Measurements from ENCODE around the gene SLC9C1.
A peak's percentile ranks its signal among the peaks of the same experiment; 100 is the strongest.

Gene SLC9C1

DNA sequence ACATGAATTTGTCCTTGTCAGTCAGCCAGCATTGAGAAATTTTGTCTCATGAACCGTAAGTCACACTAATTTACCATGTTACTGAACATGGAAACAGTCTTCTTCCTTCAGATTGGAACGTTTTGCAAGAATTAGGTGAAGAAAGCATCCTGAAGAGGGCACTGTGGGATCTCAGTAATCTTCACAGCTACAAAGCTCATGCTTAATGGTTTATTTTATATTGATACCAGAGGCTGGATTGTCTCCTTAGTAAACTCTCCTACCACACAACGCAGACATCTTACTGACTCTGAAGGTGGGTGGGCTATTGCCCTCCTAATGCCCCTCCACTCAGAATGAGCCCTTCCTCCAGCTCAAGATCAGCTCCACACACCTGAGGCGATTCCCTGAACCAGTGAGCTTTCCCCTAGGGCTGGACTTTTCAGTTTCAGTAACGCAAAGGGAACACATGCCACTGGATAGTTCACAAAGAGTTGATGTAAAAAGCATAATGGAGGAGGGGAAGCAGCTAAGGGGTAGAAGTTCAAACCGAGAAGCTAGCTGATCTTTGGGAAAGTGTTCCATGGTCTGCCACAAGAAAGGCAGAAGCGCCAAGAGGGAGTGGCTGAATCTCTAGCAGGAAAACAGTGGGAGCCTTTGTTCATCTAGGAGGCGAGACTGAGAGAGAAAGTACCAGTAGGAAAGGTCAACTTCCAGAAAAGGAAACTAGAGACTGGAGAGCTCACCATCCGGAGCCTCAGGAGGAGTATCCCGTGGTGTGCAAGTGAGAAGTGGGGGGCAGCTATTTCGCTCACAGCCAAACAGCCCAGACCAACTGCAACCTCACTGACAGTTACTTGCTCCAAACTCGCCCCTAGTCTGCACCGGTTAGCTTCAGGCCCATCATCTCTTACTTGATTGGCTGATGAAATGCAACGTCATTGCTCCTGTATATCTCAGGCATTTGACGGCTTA lies at the start of gene SLC9C1:
Gene SLC9C1 (minus strand): TSS at position 849 of the 954 bp plus-strand sequence. CDS start 7,425 bp downstream, outside the sequence.
- DNase-seq: peak; percentile 11

DNA sequence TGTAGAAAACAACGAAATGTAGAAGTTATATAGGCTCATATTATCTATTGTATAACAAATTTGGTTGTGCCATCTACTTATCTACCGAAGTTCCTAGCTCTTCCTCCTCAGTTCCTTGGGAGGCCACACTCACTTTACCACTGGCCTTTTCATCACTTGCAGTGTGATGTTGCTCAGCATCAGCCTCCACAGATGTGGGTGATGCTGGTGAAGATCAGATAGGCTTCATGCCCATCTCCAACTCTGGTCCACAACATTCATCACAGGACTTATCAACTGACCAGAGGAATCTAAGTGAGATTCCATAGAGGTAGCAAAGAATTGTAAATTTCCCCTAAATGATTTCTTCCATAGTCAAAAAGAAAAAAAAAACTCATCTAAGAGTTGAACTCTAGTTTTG lies 47.4 kb upstream of the SLC9C1 start:
- no peak for DNase-seq

DNA sequence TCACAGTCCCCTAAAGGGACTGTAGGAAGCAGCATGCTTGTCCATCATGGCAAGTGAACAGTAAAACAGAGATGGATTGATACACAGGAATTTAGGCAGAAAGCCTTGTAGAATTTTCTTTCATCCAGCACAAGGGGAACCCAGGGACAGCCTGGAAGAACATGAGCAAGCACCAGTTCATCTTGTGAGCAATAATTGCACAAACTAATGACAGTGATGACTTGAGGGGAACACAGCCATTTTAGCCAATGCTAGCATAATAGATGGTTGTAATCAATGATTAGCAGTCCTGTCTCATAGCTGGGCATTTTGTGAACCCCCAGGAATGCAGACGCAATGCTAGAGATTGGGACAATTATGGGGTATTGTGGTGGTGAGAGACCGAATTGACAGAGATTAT lies 45.6 kb upstream of the SLC9C1 start:
- DNase-seq: no peak

DNA sequence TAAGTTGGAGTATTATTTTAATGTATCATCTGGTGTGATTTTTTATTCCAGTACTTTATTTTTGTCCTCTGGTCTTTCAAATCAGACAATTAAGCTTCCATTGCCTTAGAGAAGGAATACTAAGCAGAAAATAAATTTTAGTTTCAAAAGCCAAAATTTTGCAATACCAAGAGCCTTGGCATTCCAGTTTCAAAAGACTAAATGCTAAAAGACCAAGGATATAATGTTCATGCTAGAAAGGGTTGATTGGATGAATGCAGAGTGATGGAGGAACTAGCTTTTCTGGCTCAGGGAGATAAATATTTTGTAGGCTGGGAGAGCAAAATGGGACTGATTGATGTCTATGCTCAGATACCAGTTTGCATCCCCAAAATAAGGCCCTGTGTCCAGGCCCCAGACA lies 45.1 kb upstream of the SLC9C1 start:
- DNase-seq: no peak

DNA sequence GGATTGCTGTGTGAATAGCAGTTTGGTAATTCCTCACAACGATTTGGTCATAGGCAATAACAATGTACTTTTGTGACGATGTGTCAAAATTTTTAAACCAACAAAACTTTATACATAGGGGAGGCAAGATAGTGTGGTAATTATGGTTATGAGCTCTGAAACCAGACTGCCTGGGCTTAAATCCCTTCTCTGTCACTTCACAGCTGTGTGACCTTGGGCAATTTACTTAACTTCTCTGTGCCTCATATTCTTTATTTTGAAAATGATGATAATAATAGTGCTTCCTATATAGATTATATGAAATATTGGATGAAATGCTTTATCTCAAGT lies 44.7 kb upstream of the SLC9C1 start:
- no peak for DNase-seq

DNA sequence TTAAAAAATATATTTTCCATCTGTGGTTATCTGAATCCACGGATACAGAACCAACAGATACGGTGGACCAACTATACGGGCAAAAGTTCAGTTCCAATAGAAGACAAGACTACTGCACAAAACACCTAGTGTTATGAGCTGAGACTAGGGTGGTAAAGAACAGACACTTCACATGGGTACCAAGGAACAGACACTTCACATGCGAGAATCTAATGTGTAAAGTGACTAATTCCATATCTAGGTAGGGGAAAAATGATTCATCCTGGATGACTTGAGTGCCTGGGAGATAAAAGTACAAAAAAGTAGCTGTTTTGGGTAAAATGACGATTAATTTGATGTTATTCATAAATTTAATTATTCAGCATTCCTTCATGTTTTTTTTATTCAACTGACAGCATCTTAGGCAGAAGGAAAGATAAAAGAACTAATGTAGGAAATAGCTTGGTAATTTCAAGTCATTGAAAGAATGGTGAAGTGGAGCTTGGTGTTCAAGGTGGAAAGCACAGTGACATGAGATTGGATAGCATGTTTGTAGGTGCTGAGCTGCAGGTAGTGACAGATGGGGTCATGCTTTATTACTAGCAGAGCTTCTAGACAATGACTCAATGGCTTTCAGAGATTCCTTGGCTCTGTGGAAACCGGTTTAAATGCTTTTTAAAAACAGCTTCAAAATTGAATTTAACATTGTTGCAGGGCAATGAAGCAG lies 44.2 kb upstream of the SLC9C1 start:
- no peak for DNase-seq

DNA sequence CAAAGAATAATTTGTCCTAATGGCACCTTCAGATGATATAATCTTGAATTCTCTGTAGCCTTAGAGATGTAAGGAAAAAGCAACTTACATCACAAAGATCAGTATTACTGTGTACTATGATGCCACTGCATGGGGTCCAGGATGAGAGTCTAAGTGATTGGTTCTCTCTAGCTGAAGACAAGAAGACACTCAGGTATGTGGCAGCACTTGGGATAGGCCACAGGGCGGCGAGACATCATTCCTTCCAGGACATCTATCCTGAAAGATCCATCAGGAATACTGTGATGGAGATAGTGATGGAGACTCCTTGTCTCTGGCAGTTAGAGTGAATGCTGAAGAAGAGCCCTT lies 41.4 kb upstream of the SLC9C1 start:
- DNase-seq: no peak

DNA sequence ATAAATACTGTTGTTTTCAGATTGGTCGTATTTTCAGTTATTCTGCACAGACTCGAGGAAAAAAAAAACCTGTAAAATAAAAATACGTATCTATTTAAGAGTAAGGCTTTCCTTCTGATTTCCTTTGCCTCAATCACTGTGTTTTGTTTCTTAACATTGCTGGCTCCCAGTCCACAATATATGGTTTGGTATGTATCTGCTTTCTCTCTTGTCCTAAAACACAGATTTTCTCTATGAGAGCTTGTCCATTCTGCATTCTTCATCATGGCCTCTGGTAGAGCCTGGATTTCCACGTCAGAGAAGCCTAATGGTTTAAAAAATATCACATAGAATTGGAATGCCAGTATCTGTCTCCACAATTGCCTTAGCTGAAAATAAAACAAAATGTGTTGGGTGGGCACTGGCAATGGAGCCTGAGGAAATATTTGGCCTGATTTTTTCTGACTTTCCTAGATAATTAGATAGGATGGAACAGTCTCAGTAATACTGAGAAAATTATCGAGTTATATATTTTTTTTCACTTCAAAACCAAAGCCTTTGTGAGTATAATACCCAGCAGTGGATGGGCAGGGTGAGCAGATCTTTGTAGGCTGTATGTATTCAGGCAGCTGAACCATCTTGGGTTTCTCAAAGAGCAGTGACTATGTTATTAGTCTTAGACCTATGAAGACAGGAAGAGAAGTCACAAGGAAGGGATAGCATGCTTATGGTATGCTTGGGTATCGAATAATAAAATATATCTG lies 40.8 kb upstream of the SLC9C1 start:
- no peak for DNase-seq

DNA sequence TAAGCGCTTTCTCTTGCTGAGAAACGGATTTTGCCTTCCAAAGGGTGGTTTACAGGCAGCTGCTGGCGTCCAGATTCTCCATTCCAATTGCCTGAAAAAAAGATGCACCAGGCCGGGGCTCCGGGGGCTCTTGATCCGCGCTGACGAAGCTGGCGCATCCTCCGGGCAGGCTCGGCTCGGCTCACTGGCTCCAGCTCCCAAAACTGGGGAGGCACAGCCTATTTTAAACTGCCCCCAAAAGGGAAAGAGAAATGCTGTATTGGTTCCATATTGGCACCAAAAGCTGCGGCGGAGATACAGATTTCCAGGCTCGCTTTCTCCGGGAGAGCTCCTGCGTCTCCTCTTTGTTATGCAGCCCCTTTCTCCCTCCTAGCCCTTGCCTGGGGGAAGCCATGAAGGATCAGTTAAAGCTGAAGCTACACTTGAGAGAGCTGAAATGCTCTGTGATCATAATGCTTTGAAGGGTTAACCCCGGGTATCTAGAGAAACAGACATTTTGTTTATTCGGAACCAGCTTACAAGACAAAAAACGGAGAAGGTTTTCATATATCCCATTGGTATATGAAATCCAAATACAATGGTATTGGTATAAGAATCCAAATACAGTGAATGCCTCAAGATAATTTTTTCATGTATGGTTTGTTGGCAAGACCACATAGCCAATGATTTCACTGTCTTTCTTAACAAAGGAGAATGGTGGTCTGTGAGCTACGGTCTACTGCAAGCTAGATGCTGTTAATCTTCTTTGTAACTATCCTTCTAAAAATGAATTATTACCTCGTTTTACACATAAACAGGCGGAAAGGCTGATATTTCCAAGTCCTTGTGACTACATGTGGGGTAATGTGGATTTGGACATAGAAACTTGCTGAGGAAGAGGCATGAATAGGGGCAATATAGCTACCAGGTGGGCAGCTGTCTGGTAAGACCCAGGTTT lies 39.6 kb upstream of the SLC9C1 start:
- no peak for DNase-seq

DNA sequence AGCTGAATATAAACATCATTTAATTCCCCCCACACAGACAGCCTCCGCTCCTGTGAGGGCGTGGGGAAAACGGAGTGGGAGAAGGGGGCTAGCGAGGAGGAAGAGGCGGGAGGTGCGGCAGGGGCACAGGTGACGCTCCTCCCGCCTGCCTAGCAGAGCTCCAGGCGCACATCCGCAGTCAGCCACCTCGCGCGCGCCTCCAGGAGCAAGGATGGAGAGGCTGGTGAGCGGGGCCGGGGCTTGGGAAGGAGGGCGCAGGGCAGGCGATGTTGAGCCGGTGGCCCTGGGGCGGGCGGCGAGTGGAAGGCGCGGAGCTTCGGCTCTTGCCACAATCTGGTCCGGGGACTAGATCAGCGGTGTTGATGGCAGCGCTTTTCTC lies 39.0 kb upstream of the SLC9C1 start, which contains the start of gene CD200:
Gene CD200 (plus strand): TSS at position 155 of the 379 bp plus-strand sequence. CDS start 57 bp downstream, at position 212.
- no peak for DNase-seq

DNA sequence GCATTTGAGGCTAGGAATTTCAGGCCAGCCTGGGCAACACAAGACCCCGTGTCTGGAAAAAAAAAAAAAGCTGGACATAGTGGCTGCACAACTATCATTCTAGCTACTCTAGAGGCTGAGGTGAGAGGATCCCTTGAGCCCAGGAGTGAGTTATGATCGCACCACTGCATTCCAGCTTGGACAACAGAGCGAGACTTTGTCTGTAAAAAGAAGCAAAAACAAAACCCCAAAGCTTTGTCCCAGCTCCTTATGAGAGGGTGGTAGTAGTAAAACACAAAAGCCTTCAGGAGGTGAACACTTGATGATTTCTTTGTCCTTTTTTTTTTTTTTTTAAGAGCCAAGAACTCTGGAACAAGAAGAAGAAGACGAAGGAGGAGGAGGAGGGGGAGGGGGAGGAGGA lies 37.8 kb upstream of the SLC9C1 start:
- DNase-seq: no peak

DNA sequence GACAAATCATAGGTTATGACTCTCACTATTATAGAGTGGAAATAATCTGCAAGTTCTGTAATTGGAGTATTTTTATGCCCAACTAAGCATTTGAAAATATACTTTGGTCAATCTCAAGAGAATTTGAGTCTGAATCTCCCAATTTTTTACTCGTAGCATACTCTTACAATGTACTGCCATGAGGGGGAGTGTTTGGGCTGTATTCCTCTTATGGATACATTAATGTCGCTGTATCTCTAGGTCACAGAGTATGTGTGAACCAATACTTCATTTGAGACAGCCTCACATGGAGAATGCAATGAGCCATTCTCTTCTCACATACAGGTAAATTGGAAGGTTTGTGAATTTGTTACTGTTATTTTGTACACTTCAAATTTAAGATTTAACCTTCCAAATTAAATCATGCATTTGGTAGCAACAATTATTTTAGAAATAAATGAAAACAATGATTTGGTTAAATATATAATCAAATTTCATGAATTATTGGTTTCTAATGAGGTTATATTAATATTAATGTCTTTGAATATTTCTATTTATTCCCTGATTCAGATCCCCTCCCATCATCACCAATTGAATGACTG lies 33.4 kb upstream of the SLC9C1 start:
- DNase-seq: no peak

DNA sequence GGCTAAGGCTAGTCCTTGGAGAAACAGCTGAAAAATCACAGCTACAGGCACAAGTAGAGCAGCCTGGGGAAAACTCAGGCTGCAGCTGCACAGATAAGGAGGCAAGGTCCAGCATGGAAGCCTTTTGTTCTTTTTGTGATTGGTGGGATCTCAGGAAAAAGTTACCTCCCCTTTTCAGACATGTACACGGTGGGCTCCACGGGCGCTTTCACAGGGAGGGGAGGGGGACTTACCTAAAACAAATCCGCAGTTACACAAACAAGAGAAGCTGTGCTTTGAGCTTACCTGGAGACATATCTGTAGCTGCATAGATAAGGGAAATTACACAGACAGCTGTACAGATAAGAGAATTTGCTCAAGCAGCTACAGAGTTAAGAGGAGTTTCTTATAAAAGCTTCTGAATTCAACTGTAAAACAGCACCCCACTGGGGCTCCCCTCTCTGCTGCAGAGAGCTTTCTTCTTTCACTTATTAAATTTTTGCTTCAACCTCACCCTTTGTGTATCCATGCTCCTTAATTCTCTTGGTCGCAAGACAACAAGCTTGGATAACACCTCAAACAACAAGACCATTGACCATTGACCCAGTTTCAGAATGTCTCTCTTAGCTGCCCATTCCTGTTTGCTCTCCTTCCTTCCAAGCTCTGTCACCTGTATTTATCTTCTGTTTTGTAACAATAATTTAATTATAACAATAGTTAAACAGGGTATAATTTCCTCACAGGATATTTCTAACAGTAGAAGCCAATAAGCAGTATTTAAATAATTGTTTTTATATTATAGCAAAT lies 28.0 kb upstream of the SLC9C1 start:
- no peak for DNase-seq

DNA sequence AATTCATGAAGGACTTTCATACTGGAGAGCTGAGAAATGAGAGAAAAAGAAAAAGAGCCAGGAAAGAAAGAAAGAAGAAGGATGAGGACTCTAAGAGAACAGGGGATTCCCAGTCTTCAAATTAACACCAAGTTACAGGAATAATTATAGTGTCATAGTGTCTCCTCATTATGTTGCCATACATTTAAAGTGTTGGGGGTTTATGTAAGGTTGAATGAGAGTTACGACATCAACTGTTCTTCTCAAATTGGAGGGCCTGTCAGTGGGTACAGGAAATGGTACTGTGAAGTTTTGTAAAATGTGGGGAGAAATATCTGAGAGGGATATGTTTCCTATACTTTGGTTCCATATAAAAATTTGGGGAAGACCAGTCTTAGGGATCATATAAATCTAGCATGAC lies 26.7 kb upstream of the SLC9C1 start:
- DNase-seq: no peak

DNA sequence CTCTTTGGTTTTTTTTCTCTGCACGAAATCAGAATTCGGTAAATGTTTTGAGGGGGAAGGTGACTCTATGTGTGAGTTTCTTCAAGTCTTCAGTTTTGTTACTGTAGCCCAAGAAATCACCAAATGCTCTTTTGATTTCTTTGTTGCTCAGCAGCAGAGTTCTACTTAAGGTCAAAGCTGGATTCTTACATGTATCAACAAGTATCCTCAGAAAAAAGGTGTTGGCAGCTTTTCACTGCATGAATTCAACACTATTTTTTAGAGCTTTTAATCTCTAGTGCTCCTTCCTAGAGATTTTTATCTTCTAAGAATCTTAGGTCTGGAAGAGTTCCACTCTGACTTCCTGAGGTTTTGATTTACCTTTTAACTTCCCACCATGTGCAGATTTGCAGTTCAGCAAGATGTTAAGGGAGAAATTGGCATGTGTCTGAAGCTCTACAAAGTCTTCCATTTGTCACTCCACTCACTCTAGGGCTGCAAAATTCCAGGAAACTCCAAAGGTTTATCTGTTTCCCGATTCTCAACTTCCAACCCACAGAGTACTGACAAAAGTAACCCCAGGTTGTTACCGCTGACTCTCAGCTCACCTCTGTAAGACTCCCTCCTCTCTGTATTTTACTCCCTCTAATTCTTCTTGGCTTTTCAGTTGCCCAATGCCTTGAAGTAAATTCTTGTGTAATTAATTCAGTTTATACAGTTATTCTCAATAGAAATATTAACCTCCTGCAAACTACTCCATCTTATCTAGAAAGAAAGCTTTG lies 25.7 kb upstream of the SLC9C1 start:
- DNase-seq: no peak

DNA sequence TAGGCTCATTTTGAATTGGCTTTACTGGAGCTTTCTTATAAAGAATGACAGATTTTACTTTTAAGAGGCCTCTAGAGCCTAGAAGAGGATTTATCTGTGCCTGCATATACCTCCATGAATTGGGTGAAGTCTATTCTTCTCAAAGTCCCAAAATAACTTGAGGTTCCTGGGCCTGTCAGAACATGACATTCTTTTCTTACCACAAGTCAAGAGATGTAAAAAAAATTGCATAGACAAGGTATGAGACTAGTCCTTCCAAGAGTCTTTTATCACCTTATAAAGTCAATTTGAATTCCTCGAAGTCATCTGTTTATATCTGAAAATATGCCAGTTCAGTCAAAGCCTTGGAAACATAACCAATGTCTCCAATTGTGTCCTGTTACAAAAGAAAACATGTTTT lies 21.8 kb upstream of the SLC9C1 start:
- DNase-seq: no peak

DNA sequence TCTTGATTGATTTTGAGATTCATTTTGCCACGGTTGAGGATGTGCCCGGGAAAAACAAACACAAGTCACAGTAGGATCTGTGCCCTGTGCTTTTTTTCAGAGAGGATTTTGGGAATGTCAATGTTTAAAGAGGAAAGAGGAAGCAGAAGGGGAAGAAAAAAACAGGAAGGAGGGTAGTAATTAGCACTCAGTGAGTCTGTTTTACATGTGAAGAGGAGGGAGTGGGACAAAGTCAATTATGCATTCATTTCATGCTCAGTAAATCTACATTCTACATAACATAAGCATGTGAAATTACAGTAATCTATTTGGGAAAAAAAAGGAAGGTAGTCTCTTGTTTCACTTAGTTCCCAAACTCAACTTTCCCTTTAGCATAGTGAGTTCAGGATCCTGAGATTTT lies 20.6 kb upstream of the SLC9C1 start:
- DNase-seq: no peak

DNA sequence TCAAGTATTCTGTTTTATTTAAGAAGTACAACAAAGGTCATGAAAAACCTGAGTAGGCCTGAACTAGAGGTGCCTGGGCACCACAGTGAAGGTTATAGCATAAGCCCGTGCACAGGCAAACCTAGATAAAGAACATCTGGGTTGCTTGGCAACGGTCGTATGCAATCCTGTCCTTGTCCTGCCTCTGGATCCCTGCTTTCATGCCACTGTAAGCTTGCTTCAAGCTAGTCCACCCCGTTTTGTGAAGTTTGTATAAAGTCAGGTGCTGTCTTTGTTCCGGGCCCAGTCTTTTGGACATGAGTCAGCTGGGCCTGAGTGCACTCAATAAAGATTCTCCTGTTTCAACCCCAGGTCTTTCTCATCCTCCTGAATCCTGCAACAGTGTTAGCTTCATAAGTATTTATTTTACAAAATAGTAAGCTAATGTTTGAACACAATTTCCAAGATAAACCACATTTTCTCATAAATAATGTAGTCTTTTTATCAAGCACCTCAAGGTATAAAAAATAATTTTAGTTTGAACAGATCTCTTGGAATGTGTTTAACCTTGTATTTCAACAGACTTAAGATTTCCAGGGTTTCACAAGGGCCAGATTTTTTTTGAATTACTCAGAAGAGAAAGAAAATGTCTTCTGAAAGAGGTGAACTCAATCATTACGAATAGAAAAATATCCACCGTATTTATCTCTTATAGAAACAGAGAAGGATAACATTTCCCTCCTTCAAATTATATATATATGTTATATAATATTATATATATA lies 14.3 kb upstream of the SLC9C1 start:
- DNase-seq: no peak

DNA sequence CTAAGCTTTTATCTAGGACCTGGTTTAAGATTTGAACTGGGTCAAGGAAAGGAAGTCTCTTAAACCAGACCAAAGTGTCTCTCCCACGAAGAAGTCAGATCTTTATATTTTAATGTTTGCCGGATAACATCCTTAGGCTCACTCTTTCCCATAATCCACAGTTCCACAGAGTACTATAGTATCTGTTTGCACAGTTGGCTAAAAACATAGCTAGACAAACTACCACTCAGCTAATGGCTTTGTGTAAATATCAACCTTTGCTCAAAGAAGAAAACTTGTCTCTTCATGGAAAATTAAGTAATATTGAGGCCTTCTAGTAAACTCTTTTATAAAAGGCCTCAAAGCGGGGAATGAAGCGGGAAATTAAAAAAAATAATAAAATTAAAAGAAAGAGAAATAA lies 13.5 kb upstream of the SLC9C1 start:
- no peak for DNase-seq

DNA sequence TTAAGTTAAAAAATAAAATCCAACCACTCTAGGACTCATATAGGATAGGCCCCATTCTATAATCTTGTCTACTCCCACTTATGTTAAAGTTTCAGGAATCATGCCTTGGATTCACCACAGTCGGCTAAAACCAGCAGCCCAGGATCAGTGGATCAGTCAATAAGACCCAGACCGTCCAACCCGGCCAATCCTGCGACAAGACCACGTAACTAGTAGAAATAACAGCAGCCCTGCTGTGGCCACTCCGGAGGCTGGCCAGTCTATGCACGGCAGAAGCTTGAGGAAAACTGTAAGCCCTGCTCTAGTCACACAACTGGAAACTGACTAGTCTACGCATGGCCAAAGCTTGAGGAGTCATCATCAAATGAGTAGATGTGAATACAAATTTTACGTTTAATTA lies 12.8 kb upstream of the SLC9C1 start:
- DNase-seq: no peak
